ENCODE measurements around the gene LPP. TPM values are rescaled to one million over a fixed set of nuclear protein-coding genes. Genes with fewer than 3 reads are reported as not detected.

LPP gene
- total and polyA plus RNA-seq, 9 of the 15 experiments (the other 6 are each of a cell fraction or from before 2014, with no cell fraction given), result 0.07 to 0.18 TPM; not detected in 7

- Histone ChIP-seq H3K27ac (ENCODE audit: extremely low read depth, low read depth, low read length) (no peak overlapping the region), H3K4me3 (no peak overlapping the region), H2AFZ (ENCODE audit: low read depth, low read length) (no peak overlapping the region), H3K79me2 (ENCODE audit: control insufficient read depth, insufficient read depth, low read length) (no peaks in the 10 kb centered on the region), H3K4me1 (replicated peaks in 1 of 2; ENCODE audit: control insufficient read depth in 2 of 2, insufficient read depth in 2 of 2, low read length in 2 of 2) (no peaks in the 10 kb centered on the region), H3K36me3 (ENCODE audit: control insufficient read depth, insufficient read depth, low read length) (no peaks in the 10 kb centered on the region), H3K9ac (ENCODE audit: insufficient read depth in 1 of 2, low read depth in 2 of 2, low read length in 2 of 2) (no peak overlapping the region), H3K27me3 (ENCODE audit: control insufficient read depth in 2 of 2, insufficient read depth in 2 of 2, low read length in 2 of 2) (no peaks in the 10 kb centered on the region), H3K4me2 (ENCODE audit: insufficient read depth, low read length) (no peak overlapping the region), H4K20me1 (replicated peaks; ENCODE audit: control insufficient read depth, insufficient read depth, low read length) (no peaks in the 10 kb centered on the region), H3K9me1 (ENCODE audit: control insufficient read depth, insufficient read depth, low read length) (no peaks in the 10 kb centered on the region), H3K9me3 (replicated peaks; ENCODE audit: control insufficient read depth, insufficient read depth, low read depth, low read length) (no peaks in the 10 kb centered on the region)
- no TSS peak for BruUV-seq (replicated peaks)
- in situ Hi-C loops (cut with MboI), result no loop called here
- 0% methylated on average over 4 of the region's 4 CpGs for WGBS (ENCODE audit: insufficient coverage, low coverage, missing lambda C conversion rate)
- no peak for FAIRE-seq
- DNase-seq (ENCODE audit: extremely low read depth in 1 of 4, low spot score in 3 of 4), result no peak
- TF ChIP-seq IRF1 (CRISPR knock-in tag; IDR thresholded peaks at IDR 0.05; ENCODE audit: borderline replicate concordance), result no peak
- no peak for TF ChIP-seq ZKSCAN8 (CRISPR knock-in tag; IDR thresholded peaks at IDR 0.05)
- TF ChIP-seq MCM7 (IDR thresholded peaks at IDR 0.05), result no peak
- TF ChIP-seq RBM14 (IDR thresholded peaks at IDR 0.05; ENCODE audit: borderline replicate concordance, insufficient read depth, low read depth, low read length), result no peak
- no peak for TF ChIP-seq ZFPM2 (CRISPR knock-in tag; IDR thresholded peaks at IDR 0.05)
- TF ChIP-seq, protein P1, sequence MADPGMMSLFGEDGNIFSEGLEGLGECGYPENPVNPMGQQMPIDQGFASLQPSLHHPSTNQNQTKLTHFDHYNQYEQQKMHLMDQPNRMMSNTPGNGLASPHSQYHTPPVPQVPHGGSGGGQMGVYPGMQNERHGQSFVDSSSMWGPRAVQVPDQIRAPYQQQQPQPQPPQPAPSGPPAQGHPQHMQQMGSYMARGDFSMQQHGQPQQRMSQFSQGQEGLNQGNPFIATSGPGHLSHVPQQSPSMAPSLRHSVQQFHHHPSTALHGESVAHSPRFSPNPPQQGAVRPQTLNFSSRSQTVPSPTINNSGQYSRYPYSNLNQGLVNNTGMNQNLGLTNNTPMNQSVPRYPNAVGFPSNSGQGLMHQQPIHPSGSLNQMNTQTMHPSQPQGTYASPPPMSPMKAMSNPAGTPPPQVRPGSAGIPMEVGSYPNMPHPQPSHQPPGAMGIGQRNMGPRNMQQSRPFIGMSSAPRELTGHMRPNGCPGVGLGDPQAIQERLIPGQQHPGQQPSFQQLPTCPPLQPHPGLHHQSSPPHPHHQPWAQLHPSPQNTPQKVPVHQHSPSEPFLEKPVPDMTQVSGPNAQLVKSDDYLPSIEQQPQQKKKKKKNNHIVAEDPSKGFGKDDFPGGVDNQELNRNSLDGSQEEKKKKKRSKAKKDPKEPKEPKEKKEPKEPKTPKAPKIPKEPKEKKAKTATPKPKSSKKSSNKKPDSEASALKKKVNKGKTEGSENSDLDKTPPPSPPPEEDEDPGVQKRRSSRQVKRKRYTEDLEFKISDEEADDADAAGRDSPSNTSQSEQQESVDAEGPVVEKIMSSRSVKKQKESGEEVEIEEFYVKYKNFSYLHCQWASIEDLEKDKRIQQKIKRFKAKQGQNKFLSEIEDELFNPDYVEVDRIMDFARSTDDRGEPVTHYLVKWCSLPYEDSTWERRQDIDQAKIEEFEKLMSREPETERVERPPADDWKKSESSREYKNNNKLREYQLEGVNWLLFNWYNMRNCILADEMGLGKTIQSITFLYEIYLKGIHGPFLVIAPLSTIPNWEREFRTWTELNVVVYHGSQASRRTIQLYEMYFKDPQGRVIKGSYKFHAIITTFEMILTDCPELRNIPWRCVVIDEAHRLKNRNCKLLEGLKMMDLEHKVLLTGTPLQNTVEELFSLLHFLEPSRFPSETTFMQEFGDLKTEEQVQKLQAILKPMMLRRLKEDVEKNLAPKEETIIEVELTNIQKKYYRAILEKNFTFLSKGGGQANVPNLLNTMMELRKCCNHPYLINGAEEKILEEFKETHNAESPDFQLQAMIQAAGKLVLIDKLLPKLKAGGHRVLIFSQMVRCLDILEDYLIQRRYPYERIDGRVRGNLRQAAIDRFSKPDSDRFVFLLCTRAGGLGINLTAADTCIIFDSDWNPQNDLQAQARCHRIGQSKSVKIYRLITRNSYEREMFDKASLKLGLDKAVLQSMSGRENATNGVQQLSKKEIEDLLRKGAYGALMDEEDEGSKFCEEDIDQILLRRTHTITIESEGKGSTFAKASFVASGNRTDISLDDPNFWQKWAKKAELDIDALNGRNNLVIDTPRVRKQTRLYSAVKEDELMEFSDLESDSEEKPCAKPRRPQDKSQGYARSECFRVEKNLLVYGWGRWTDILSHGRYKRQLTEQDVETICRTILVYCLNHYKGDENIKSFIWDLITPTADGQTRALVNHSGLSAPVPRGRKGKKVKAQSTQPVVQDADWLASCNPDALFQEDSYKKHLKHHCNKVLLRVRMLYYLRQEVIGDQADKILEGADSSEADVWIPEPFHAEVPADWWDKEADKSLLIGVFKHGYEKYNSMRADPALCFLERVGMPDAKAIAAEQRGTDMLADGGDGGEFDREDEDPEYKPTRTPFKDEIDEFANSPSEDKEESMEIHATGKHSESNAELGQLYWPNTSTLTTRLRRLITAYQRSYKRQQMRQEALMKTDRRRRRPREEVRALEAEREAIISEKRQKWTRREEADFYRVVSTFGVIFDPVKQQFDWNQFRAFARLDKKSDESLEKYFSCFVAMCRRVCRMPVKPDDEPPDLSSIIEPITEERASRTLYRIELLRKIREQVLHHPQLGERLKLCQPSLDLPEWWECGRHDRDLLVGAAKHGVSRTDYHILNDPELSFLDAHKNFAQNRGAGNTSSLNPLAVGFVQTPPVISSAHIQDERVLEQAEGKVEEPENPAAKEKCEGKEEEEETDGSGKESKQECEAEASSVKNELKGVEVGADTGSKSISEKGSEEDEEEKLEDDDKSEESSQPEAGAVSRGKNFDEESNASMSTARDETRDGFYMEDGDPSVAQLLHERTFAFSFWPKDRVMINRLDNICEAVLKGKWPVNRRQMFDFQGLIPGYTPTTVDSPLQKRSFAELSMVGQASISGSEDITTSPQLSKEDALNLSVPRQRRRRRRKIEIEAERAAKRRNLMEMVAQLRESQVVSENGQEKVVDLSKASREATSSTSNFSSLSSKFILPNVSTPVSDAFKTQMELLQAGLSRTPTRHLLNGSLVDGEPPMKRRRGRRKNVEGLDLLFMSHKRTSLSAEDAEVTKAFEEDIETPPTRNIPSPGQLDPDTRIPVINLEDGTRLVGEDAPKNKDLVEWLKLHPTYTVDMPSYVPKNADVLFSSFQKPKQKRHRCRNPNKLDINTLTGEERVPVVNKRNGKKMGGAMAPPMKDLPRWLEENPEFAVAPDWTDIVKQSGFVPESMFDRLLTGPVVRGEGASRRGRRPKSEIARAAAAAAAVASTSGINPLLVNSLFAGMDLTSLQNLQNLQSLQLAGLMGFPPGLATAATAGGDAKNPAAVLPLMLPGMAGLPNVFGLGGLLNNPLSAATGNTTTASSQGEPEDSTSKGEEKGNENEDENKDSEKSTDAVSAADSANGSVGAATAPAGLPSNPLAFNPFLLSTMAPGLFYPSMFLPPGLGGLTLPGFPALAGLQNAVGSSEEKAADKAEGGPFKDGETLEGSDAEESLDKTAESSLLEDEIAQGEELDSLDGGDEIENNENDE (IDR thresholded peaks at IDR 0.05; ENCODE audit: low read depth, low read length), result no peak
- no peak for TF ChIP-seq POLR3A (IDR thresholded peaks at IDR 0.05; ENCODE audit: borderline replicate concordance, extremely low read depth, insufficient read depth, insufficient read length)
- TF ChIP-seq CXXC5 (CRISPR knock-in tag; IDR thresholded peaks at IDR 0.05), result no peak
- ChIA-PET POLR2A (interaction anchor here (0.6 kb wide), 1 partner anchor 845 kb away, joined by 3 read pairs; no protein-coding TSS in a partner anchor), CTCF (ENCODE audit: low intra/inter-chr PET ratio) (no interaction called here)
- no peak for ATAC-seq
- intact Hi-C loops (cut with micrococcal nuclease), result no loop called here
Measured at GRCh38 chr3:188581365-188581764, 427.4 kb downstream of the LPP start.

Measured in K562 (cell line).